Naive thymus-derived CD8-positive, alpha-beta T cell (primary cell): ENCODE measurements around the gene COL5A1. TPM values are rescaled to one million over a fixed set of nuclear protein-coding genes. Genes with fewer than 3 reads are reported as not detected.
"Not testable (repeated sequence)": the region's sequence is repeated elsewhere in the genome, so short reads cannot be mapped to it uniquely, and the experiment has no call there.

Experiments used
- ATAC-seq, 2 donors: fragments of 150-1000 bp; cut with Tn5 transposase in 1 of 2; sonication (Bioruptor Pico), chemical (Tn5 transposase) in 1 of 2; 1 replicate in 1 of 2; 2 replicates in 1 of 2; pipeline ENCODE4 v1.10.0; 2021; ENCODE audit warnings: mild to moderate bottlenecking in 2 of 2, moderate library complexity in 2 of 2
- POLR2A ChIA-PET: fragments of 350-600 bp; sonication (Branson Sonifier 250); formaldehyde crosslinking; loops from one replicate; lab custom pipeline; 2021; ENCODE audit warnings: antibody characterized with exemption; lab: Charles Lee
- DNase-seq, 10 donors: peaks; one replicate each; pipeline versions ENCODE4 v3.0.0 to v3.0.0-alpha.2; 2020 to 2022
- H3K27ac Mint-ChIP-seq, 10 donors: one replicate each; pipeline ENCODE4 v1.8.0; 2020 to 2022; ENCODE audit warnings: mild to moderate bottlenecking in 10 of 10, mixed read lengths in 10 of 10, moderate library complexity in 4 of 10, inconsistent platforms in 1 of 10
- H3K27me3 Mint-ChIP-seq, 5 donors: one replicate each; pipeline ENCODE4 v1.8.0; 2021 to 2022; ENCODE audit warnings: mixed read lengths in 5 of 5
- H3K36me3 Mint-ChIP-seq, 3 donors: one replicate each; pipeline ENCODE4 v1.8.0; 2020 to 2022; ENCODE audit warnings: mixed read lengths in 3 of 3, mild to moderate bottlenecking in 2 of 3, inconsistent platforms in 1 of 3
- H3K4me1 Mint-ChIP-seq, 4 donors: one replicate each; pipeline ENCODE4 v1.8.0; 2021 to 2022; ENCODE audit warnings: mixed read lengths in 4 of 4
- H3K4me3 Mint-ChIP-seq, 10 donors: one replicate each; pipeline ENCODE4 v1.8.0; 2020 to 2022; ENCODE audit warnings: mild to moderate bottlenecking in 10 of 10, mixed read lengths in 10 of 10, moderate library complexity in 6 of 10, inconsistent platforms in 1 of 10
- H3K9me3 Mint-ChIP-seq, 9 donors: one replicate each; pipeline ENCODE4 v1.8.0; 2020 to 2022; ENCODE audit warnings: mixed read lengths in 9 of 9, mild to moderate bottlenecking in 3 of 9, inconsistent platforms in 1 of 9, moderate library complexity in 1 of 9
- polyA plus RNA-seq, 3 donors: library from polyadenylated mRNA; unstranded; fragments of 300-500 nt; fragmentation: Illumina TruSeq; gene quantifications; one replicate each; pipeline ENCODE4 v1.2.3, GENCODE V29; 2021
- total RNA-seq, 8 experiments: library from RNA in 2 of 8; stranded (reverse) in 2 of 8; gene quantifications; one replicate each; pipeline ENCODE4 v1.2.3 and lab custom pipeline; 2021 to 2026

The COL5A1 gene
- total and polyA plus RNA-seq, 5 experiments from 2014 or later = 0.26 TPM; not detected in 4

GRCh38 chr9:134712243-134712642 is 70.6 kb downstream of the COL5A1 start:
- H3K4me3 Mint-ChIP-seq = no peak overlapping the region
- POLR2A ChIA-PET = no interaction called here
- no peak for ATAC-seq
- DNase-seq = no peak
- peaks cover 0 to 12% (median 2%) of the 10 kb centered on the region in 9 donors for H3K9me3 Mint-ChIP-seq
- H3K27me3 Mint-ChIP-seq = no peaks in the 10 kb centered on the region
- H3K36me3 Mint-ChIP-seq = no peaks in the 10 kb centered on the region
- peaks cover 0 to 15% (median 10%) of the 10 kb centered on the region in 4 donors for H3K4me1 Mint-ChIP-seq
- H3K27ac Mint-ChIP-seq = peak overlapping the region in 6 of 10 donors; percentile 18 to 91 (median 66)

DNA sequence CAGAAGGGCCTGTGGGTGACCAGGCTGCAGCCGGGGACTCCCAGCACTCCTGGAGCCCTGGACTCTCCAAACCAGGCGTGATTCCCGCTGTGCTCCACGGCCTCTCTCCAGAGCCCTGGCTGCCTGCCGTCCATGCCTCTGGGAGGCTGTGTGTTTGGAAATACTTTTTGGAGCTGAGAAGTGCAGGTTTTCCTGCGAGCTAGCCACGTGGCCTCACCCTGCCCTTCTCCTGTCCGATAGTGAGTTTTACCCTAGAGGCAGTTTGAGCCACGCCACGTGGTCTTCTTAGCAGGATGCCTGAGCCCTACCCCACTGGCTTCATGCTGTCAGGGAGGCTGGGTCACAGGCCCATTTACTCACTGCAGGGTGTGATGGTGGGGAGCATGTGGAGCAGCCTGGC is 71.3 kb downstream of the COL5A1 start:
- ATAC-seq (no peak), DNase-seq (no peak)
- peaks cover 0 to 12% (median 2%) of the 10 kb centered on the region in 9 donors for H3K9me3 Mint-ChIP-seq
- POLR2A ChIA-PET = no interaction called here
- H3K36me3 Mint-ChIP-seq = no peaks in the 10 kb centered on the region
- no peak overlapping the region for H3K4me3 Mint-ChIP-seq
- peak overlapping the region in 9 of 10 donors; percentile 25 to 91 (median 77) for H3K27ac Mint-ChIP-seq
- peaks cover 0 to 15% (median 10%) of the 10 kb centered on the region in 4 donors for H3K4me1 Mint-ChIP-seq
- H3K27me3 Mint-ChIP-seq = no peaks in the 10 kb centered on the region

GRCh38 chr9:134715536-134715935 is 73.9 kb downstream of the COL5A1 start:
- ATAC-seq, H3K36me3 Mint-ChIP-seq, H3K27me3 Mint-ChIP-seq, H3K4me3 Mint-ChIP-seq, POLR2A ChIA-PET, DNase-seq, H3K27ac Mint-ChIP-seq: not testable (repeated sequence)
- peaks cover 0 to 14% (median 9%) of the 10 kb centered on the region in 4 donors for H3K4me1 Mint-ChIP-seq
- H3K9me3 Mint-ChIP-seq = peaks cover 0 to 12% (median 2%) of the 10 kb centered on the region in 9 donors

DNA sequence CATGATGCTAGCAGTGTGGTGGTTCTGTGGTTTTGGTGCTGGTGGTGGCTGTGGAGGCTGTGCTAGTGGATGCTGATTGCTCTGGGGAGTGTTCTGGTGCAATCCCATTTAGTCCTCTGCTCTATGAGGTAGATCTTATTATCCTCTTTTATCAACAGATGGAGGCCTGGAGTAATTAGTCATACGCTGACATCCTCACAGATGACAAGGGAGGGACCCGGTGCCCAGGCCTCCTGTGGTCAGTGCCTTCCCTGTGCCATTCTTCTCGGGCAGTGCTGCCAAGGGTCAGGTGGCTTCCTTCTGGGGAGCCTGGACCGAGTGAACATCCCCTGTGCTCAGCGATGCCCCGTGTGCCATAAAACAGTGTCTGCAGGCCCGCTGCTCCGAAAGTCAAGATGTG is 74.5 kb downstream of the COL5A1 start:
- ATAC-seq (no peak), DNase-seq (no peak)
- peaks cover 0 to 12% (median 2%) of the 10 kb centered on the region in 9 donors for H3K9me3 Mint-ChIP-seq
- peaks cover 0 to 14% (median 9%) of the 10 kb centered on the region in 4 donors for H3K4me1 Mint-ChIP-seq
- H3K27ac Mint-ChIP-seq = no peak overlapping the region
- H3K36me3 Mint-ChIP-seq = no peaks in the 10 kb centered on the region
- POLR2A ChIA-PET = no interaction called here
- peaks cover 0 to 4% (median 0%) of the 10 kb centered on the region in 5 donors for H3K27me3 Mint-ChIP-seq
- H3K4me3 Mint-ChIP-seq = no peak overlapping the region

- Mint-ChIP-seq H3K36me3 (no peaks in the 10 kb centered on the region), H3K27ac (no peak overlapping the region), H3K4me3 (no peak overlapping the region), H3K4me1 (peaks cover 0 to 14% (median 8%) of the 10 kb centered on the region in 4 donors), H3K27me3 (peaks cover 0 to 11% (median 4%) of the 10 kb centered on the region in 5 donors), H3K9me3 (peaks cover 0 to 12% (median 2%) of the 10 kb centered on the region in 9 donors)
- POLR2A ChIA-PET = no interaction called here
- DNase-seq (no peak), ATAC-seq (no peak)
These were observed 75.5 kb downstream of the COL5A1 start for GRCh38 chr9:134717056-134717455.

- no peak for ATAC-seq
- no peak overlapping the region for H3K4me3 Mint-ChIP-seq
- POLR2A ChIA-PET = no interaction called here
- H3K27ac Mint-ChIP-seq = no peak overlapping the region
- no peak for DNase-seq
- peaks cover 3 to 10% (median 7%) of the 10 kb centered on the region in 4 donors for H3K4me1 Mint-ChIP-seq
- H3K9me3 Mint-ChIP-seq = peaks cover 0 to 12% (median 0%) of the 10 kb centered on the region in 9 donors
- H3K27me3 Mint-ChIP-seq = peaks cover 2 to 19% (median 9%) of the 10 kb centered on the region in 5 donors
- H3K36me3 Mint-ChIP-seq = no peaks in the 10 kb centered on the region
These were observed 76.5 kb downstream of the COL5A1 start for GRCh38 chr9:134717924-134718645.

DNA sequence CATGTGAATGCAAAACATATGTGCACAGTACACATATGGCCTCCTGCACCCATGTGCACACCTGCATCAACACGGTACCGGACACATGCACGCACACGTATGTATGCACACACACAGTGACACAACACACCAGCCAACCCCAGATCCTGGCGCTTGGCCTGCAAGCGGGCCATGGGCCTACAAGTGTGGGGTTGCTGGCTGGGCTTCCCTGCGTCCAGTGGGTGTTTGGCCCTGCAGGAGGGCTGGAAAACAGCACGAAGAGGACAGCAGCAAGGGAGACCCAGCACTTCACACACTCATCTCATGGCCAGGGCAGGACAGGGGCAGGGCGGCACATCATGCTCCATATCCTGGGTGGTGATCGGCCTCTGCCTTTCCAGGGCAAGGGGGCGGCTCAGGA is 77.7 kb downstream of the COL5A1 start:
- POLR2A ChIA-PET = no interaction called here
- H3K27me3 Mint-ChIP-seq = peaks cover 2 to 25% (median 12%) of the 10 kb centered on the region in 5 donors
- ATAC-seq (no peak), DNase-seq (no peak)
- H3K4me1 Mint-ChIP-seq = peaks cover 0 to 5% (median 0%) of the 10 kb centered on the region in 4 donors
- H3K4me3 Mint-ChIP-seq = no peak overlapping the region
- H3K27ac Mint-ChIP-seq = no peak overlapping the region
- no peaks in the 10 kb centered on the region for H3K36me3 Mint-ChIP-seq
- peaks cover 0 to 5% (median 0%) of the 10 kb centered on the region in 9 donors for H3K9me3 Mint-ChIP-seq

DNA sequence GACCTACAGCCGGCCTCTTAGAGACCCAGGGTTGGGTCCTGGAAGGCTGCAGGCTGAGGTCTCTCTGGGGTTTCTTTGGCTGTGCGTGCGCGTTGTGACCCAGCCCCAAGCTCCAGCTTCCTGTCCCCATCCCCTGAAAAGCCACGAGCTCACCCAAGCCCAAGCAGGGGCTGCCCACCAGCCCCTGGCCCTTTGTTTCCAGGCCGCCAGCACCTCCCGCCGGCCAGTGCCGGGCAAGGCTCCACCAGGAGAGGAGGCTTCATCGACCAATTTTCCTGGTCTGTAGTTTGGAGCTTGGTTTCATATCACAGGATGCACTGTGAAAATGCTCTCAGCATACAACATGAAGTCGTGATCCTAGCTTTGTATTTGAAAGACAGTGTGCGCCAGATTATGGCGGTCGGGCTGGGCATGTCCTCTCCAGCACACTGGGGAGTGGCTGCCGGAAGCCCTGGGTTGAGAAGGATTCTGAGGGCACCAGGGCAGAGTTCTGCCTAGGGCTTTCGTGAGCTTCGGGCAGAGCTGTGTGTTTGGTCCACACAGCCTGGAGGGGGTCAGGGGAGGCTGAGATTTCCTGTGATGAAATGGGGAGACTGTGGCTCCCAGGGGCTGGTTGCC is 78.6 kb downstream of the COL5A1 start:
- DNase-seq (no peak), ATAC-seq (no peak)
- no peaks in the 10 kb centered on the region for H3K9me3 Mint-ChIP-seq
- H3K36me3 Mint-ChIP-seq = no peaks in the 10 kb centered on the region
- POLR2A ChIA-PET = no interaction called here
- H3K4me3 Mint-ChIP-seq = no peak overlapping the region
- peaks cover 3 to 33% (median 13%) of the 10 kb centered on the region in 5 donors for H3K27me3 Mint-ChIP-seq
- H3K27ac Mint-ChIP-seq = no peak overlapping the region
- H3K4me1 Mint-ChIP-seq = peaks cover 0 to 9% (median under 1%) of the 10 kb centered on the region in 4 donors

- H3K9me3 Mint-ChIP-seq = no peaks in the 10 kb centered on the region
- peaks cover 0 to 15% (median 5%) of the 10 kb centered on the region in 4 donors for H3K4me1 Mint-ChIP-seq
- H3K4me3 Mint-ChIP-seq = no peak overlapping the region
- no peak for DNase-seq
- POLR2A ChIA-PET = no interaction called here
- H3K36me3 Mint-ChIP-seq = no peaks in the 10 kb centered on the region
- no peak overlapping the region for H3K27ac Mint-ChIP-seq
- H3K27me3 Mint-ChIP-seq = peaks cover 7 to 37% (median 18%) of the 10 kb centered on the region in 5 donors
- no peak for ATAC-seq
These were observed 79.2 kb downstream of the COL5A1 start for GRCh38 chr9:134720796-134721195.

- POLR2A ChIA-PET = no interaction called here
- Mint-ChIP-seq H3K4me3 (no peak overlapping the region), H3K9me3 (no peaks in the 10 kb centered on the region), H3K27ac (no peak overlapping the region), H3K27me3 (peaks cover 7 to 37% (median 18%) of the 10 kb centered on the region in 5 donors), H3K4me1 (peaks cover 0 to 16% (median 5%) of the 10 kb centered on the region in 4 donors), H3K36me3 (no peaks in the 10 kb centered on the region)
- no peak for ATAC-seq
- no peak for DNase-seq
These were observed 79.7 kb downstream of the COL5A1 start for GRCh38 chr9:134721344-134721743.

DNA sequence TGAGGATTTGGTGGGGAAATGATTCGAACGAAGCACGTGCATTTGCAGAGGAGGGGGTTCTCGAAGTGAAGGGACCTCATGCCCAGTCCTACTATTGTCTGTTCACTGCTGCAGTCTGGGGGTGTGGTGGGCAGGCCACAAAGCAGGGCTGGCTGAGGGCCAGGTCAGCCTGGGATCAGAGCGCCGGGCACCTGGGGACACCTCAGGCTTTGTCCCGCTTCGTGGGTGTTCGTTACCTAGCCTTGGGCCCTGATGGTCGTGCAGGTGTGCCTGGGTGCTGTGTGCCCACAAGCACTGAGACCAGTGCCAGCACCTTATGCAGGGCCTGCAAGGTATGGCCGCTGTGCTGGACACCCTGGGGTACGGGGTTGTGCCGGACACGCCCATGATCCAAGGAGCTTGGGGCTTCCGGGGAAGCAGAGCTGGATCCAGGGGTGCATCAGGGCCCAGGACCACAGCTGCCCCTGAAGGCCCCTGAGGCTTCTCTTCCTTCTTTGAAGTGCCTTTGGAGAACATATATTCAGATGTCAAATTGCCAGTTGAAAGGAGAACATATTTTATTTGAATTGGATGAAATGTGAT is 80.6 kb downstream of the COL5A1 start:
- Mint-ChIP-seq H3K36me3 (no peaks in the 10 kb centered on the region), H3K4me1 (peaks cover 0 to 16% (median 5%) of the 10 kb centered on the region in 4 donors), H3K27me3 (peaks cover 7 to 37% (median 18%) of the 10 kb centered on the region in 5 donors), H3K27ac (no peak overlapping the region), H3K4me3 (no peak overlapping the region), H3K9me3 (no peaks in the 10 kb centered on the region)
- no peak for DNase-seq
- POLR2A ChIA-PET = no interaction called here
- no peak for ATAC-seq

GRCh38 chr9:134723037-134723436 is 81.4 kb downstream of the COL5A1 start:
- Mint-ChIP-seq H3K27ac (peak overlapping the region in 1 of 10 donors; percentile 83), H3K36me3 (no peaks in the 10 kb centered on the region), H3K27me3 (peaks cover 7 to 37% (median 18%) of the 10 kb centered on the region in 5 donors), H3K9me3 (no peaks in the 10 kb centered on the region), H3K4me3 (no peak overlapping the region), H3K4me1 (peaks cover 0 to 16% (median 5%) of the 10 kb centered on the region in 4 donors)
- POLR2A ChIA-PET = no interaction called here
- no peak for DNase-seq
- ATAC-seq = no peak
